ENCODE data around the gene PLEKHA7. TPM values are rescaled to one million over a fixed set of nuclear protein-coding genes. Genes with fewer than 3 reads are reported as not detected.

PLEKHA7 gene
- total RNA-seq, 2 donors from 2014 or later, result 55.6 to 65.9 TPM

GRCh38 chr11:16832193-16832539, 182.0 kb downstream of the PLEKHA7 start:
- DNase-seq, result no peak
- intact Hi-C loops (cut with DNase I), result no loop called here
- Histone ChIP-seq H3K4me1 (no peaks in the 10 kb centered on the region), H3K27ac (no peak overlapping the region), H3K4me3 (no peak overlapping the region), H3K27me3 (no peaks in the 10 kb centered on the region), H3K36me3 (no peaks in the 10 kb centered on the region), H3K9me3 (no peaks in the 10 kb centered on the region), H3K9ac (ENCODE audit: low read depth in 2 of 2, low read length in 2 of 2) (no peak overlapping the region)
- TF ChIP-seq CTCF (IDR thresholded peaks at IDR 0.05), result no peak

GRCh38 chr11:16831316-16832192, 182.7 kb downstream of the PLEKHA7 start:
- no peak overlapping the region for H3K27ac ChIP-seq
- no peak overlapping the region for H3K9ac ChIP-seq (ENCODE audit: low read depth in 2 of 2, low read length in 2 of 2)
- H3K36me3 ChIP-seq, result no peaks in the 10 kb centered on the region
- H3K4me3 ChIP-seq, result no peak overlapping the region
- H3K27me3 ChIP-seq, result no peaks in the 10 kb centered on the region
- H3K4me1 ChIP-seq, result no peaks in the 10 kb centered on the region
- intact Hi-C loops (cut with DNase I), result no loop called here
- no peak for TF ChIP-seq CTCF (IDR thresholded peaks at IDR 0.05)
- H3K9me3 ChIP-seq, result no peaks in the 10 kb centered on the region
- no peak for DNase-seq

GRCh38 chr11:16827139-16827538, 187.1 kb downstream of the PLEKHA7 start:
- no peak for DNase-seq
- H3K4me1 ChIP-seq, result no peaks in the 10 kb centered on the region

GRCh38 chr11:16825968-16826367, 188.2 kb downstream of the PLEKHA7 start:
- H3K36me3 ChIP-seq, result no peaks in the 10 kb centered on the region
- H3K4me1 ChIP-seq, result no peaks in the 10 kb centered on the region
- H3K27ac ChIP-seq, result no peak overlapping the region
- no peak overlapping the region for H3K4me3 ChIP-seq
- no peaks in the 10 kb centered on the region for H3K9me3 ChIP-seq
- H3K27me3 ChIP-seq, result no peaks in the 10 kb centered on the region
- no peak for DNase-seq
- TF ChIP-seq CTCF (IDR thresholded peaks at IDR 0.05), result no peak
- H3K9ac ChIP-seq (ENCODE audit: low read depth in 2 of 2, low read length in 2 of 2), result no peak overlapping the region
- intact Hi-C loops (cut with DNase I), result loop anchor here (10.0 kb wide), 1 partner anchor 89 kb away; no protein-coding TSS in a partner anchor

More at GRCh38 chr11:16827139-16827538, 187.1 kb downstream of the PLEKHA7 start:
- Histone ChIP-seq H3K9me3 (no peaks in the 10 kb centered on the region), H3K36me3 (no peaks in the 10 kb centered on the region), H3K9ac (ENCODE audit: low read depth in 2 of 2, low read length in 2 of 2) (no peak overlapping the region), H3K27ac (no peak overlapping the region), H3K27me3 (no peaks in the 10 kb centered on the region), H3K4me3 (no peak overlapping the region)
- TF ChIP-seq CTCF (IDR thresholded peaks at IDR 0.05), result no peak
- intact Hi-C loops (cut with DNase I), result loop anchor here (10.0 kb wide), 1 partner anchor 88 kb away; no protein-coding TSS in a partner anchor

- Histone ChIP-seq H3K4me1 (no peaks in the 10 kb centered on the region), H3K9me3 (no peaks in the 10 kb centered on the region), H3K4me3 (no peak overlapping the region), H3K27me3 (no peaks in the 10 kb centered on the region), H3K9ac (ENCODE audit: low read depth in 2 of 2, low read length in 2 of 2) (no peak overlapping the region), H3K36me3 (no peaks in the 10 kb centered on the region), H3K27ac (no peak overlapping the region)
- DNase-seq, result no peak
- intact Hi-C loops (cut with DNase I), result loop anchor here (10.0 kb wide), 1 partner anchor 90 kb away; no protein-coding TSS in a partner anchor
- TF ChIP-seq CTCF (IDR thresholded peaks at IDR 0.05), result no peak
Measured at GRCh38 chr11:16825101-16825500, 189.1 kb downstream of the PLEKHA7 start.
